GM19025 (cell line): ENCODE data around the gene APLF.
"Not testable (repeated sequence)": the region's sequence is repeated elsewhere in the genome, so short reads cannot be mapped to it uniquely, and the experiment has no call there.

ENCODE experiments used
- ATAC-seq: cut with Tn5 transposase; IDR thresholded peaks from one replicate; pipeline ENCODE4 v1.9.1; 2021; ENCODE audit warnings: mild to moderate bottlenecking, low read depth, moderate library complexity; ENCODE audit not compliant: unreplicated experiment

Gene APLF

DNA sequence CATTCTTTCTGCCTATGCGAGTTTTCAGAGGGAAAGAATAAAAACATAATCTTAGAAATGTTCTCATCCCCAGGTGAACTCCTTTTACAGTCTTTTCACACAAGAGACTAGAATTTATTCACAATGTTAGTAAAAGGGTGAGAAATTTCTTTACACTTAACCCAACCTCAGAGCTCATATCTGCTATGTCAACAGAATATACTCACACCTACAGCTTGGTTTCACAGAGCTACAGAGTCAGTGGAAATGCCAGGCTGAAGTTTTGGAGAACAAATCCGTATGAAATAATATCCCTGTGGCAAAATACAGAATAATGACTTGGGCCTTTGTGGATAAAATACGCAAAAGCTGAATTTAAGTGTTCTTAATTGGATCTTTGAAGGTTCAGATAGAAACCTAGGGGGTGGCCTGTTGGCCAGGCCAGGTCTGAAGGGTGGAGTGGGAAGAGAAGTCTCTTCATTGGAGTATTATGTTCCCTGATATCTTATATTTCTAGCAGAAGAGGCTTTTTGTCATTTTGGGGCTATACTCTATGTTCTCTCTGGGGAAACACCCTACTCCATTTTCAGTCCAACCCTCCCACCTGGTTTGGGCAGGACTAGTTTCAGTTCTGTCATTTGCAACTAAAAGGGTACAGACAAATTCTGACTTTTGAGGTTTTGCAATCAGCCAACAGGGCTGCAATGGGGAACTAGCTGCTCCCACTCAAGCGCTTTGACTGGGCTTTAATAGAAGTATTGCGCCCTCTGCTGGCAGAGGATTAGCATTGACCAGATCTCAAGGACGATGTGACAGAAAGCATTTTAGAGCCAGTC is 26.0 kb upstream of the APLF start:
- ATAC-seq, result peak; percentile 99

DNA sequence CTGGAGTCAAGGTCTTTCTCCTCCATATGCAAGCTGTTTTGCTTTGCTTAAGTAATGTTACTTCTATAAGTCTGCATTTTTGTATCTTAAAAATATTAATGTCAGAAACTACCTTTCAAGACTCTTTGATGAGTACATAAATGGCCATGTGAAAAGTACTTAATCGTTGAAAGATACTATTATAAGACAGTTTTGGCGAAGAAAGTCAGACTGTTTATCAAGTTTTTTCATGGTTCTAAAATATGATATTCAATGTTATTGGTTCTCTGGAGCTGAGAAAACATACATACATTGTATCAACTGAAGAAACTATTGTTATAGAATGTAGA is 25.4 kb upstream of the APLF start:
- ATAC-seq, result no peak

DNA sequence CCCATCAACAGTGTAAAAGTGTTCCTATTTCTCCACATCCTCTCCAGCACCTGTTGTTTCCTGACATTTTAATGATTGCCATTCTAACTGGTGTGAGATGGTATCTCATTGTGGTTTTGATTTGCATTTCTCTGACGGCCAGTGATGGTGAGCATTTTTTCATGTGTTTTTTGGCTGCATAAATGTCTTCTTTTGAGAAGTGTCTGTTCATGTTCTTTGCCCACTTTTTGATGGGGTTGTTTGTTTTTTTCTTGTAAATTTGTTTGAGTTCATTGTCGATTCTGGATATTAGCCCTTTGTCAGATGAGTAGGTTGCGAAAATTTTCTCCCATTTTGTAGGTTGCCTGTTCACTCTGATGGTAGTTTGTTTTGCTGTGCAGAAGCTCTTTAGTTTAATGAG is 21.0 kb upstream of the APLF start:
- not testable (repeated sequence) for ATAC-seq

DNA sequence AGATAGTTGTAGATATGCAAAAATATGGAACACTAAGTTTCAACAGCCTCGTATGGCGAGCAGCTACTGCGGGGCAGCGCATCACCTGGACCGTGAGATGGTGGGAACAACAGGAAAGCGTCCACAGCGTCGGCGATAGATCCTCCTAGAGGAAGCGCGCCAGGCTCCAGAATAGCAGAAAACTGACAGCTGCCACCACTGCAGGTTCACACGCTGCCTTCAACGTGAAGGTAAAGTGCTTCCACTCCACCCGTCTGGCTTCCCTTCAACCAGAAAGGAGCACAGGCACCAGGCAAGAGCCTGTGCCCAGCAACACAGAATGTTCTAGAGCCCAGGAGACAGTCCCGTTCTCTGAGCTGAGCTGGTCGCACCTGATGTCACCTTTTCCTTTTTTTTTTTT is 20.3 kb upstream of the APLF start:
- ATAC-seq, result no peak

DNA sequence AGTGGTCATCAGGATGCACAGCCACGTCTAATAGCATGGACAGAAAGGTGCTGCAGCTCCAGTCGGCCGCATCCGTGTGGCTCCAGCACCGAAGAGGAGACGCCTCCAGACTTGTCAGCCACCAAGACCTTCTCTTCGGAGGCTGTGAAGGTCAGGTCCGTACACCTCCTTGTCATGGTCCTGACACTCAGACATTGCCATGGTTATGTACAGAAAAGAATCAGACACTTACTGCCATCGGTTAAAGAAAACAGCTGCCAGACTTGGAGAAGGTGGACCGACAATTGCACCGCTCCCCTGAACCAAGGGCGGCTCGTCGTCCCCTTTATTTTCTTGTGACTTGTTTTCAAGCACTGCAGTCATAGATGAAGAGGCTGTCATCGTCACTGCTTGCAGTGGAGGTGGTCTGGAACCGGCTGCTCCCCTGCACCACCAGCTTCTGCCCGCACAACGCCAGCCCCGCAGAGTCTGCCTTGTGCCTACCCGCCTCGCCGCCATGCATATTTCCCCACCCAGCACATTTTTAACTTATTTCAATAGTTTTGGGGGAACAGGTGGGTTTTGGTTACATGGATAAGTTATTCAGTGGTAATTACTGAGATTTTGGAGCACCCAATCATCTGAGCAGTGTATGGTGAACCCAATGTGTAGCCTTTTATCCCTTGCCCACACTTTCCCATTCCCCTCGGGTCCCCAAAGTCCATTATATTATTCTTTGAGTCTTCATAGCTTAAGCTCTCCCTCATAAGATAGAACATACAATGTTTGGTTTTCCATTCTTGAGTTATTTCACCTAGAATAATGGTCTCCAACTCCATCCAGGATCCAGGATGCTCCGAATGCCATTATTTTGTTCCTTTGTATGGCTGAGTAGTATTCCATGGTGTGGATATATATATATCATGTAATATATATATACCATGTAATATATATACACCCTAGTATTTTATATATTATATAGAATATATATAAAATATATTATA is 18.4 kb upstream of the APLF start:
- no peak for ATAC-seq

DNA sequence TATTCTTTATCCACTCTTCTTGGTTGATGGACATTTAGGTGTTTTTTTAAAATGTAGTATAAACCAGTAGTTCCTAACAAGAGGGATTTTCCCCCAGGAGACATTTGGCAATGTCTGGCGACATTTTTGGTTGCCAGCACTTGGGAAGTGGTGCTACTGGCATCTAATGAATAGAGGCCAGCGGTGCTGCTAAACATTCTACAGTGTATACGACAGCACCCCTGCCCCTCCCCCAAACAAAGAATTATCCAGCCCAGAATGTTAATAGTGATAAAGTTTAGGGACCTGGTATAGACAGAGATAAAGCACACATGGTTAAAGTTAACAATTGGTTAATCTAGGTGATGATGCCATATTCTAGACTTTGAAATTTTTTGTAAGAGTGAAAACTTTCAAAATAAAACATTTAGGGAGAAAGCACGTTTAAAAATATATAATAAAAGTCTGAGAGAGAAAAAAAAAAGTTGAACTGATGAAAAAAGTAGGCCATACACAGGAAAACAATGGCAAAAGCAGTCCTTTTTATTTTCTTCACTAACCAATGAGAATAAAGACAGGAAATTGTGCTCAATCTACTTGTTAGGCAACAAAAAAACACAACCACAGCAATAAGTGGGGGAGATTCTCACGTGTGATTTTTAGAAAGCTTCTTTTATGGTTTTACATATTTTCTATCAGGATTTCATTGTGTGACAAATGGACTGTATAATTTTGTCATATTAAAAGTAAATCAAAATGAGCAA is 15.1 kb upstream of the APLF start:
- ATAC-seq, result no peak

DNA sequence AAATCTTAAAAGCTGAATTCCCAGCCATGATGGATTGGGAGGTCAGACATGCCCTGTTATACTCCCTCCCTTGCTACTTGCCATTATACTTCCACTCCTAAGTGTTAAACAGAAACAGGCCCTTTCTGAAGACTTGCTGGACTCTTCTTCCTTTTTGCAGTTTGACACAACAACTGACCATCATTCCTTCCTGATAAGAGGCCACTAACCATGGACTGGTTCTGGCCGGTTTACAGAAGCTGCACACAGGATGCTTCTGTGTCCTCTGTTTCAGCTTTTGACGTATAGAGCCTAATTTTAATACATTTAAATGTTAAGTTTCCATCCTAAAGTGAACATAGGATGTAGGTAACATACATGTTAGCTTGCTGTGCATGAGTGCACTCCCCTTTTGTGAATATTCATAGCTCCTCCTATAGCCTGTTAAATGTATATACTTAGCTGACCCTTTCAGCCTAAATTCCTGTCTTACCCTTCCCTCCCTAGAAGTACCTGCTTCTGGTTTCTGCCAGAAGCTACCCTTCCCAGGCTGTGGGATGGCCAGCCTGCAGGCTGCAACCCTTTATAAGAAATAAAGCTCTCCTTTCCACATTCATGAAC is 13.5 kb upstream of the APLF start:
- ATAC-seq, result no peak

DNA sequence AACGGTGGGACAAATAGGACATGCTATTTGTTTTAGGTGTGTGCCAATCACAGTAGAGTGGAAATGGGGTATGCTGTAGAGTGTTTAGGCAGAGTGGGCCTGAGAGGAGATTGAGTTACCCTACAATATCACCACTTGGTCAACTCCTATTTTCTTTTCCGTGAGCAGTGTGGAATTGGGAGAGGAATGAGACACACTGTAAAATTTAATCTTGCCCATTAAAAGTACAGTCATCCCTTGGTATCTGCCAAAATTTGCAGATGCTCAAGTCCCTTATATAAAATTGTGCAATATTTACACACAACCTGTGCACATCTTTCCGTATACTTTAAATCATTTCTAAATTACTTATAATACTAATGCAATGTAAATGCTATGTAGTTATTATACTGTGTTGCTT is 12.7 kb upstream of the APLF start:
- no peak for ATAC-seq

DNA sequence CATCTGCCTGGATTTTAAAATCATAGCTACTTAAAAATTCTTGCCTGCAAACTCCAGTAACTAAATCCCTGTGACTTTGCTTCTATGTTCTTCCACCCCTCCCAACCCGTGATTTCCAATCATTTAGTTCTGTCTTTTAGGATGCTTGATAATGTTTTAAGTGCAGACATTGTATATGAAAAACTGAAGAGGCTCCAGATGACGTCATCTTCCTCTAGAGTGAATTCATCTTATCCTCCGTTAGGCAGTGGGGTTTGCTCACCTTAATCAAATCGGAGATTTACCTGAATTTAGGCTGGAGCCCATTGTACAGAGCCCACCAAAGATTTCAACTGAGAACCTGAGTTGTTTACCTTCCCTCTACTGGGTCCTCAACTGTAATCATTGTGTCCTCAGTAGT is 11.2 kb upstream of the APLF start:
- ATAC-seq, result no peak

DNA sequence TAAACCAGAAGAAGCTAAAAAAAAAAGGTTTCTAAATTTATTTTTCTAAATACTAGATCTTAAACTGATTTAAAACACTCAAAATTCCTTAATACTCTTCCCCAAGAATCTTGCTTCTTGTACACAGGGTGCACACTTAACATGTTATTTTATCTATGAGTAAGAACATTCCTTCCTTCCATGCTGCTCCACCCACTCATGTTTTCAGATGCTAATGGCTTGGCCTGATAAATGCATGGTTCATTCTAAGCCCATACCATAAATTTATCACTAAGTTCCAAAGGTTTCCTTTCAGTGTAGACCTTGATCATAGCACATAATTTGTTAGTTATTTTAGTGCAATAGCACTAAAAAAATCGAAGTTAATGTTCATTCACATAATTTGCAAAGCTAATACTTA is 8.4 kb upstream of the APLF start:
- ATAC-seq, result no peak

DNA sequence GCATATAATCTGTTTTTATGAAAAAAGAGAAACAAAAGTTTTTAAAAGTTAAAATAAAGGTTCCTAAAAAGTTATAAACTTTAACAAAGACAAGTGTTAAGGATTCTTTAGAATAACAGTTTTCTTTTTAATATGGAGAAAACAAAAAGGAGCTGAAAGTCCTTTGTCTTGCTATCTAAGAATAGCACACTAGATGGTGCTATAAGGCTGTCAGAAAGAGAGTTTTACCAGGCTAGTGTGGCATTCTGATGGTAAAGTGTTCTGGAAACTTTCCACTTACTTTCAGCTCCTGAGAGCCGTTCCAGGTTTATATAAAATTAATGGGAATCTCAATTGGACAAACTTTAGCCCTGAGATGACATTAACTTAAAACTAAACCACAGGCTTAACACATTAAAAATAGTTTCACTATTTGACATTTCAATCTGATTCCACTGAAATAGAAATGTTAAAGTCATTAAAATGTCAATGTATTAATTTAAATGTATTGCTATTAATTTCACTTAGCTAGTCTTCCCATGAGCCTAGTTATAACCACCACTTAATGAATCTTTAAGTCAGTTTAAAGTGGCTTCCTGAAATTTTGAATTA is 4.0 kb upstream of the APLF start:
- no peak for ATAC-seq

DNA sequence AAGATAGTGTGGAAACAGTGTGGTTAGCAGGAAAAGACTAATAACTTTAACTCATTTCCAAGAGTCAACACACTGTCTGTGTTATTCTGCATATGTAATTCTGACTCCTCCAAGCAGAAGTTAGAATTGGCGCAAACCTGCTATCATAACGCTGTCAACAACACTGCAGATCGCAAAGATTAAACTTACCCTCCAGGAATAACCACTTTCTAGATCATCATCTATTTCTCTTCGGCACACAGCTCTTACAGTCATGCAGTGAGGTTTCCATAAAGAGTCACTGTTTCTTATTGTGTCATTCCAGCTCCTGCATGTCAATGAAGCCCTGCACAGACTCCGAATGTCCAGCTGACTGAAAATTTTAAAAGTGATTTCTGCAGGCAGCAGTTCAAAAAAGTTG is 2.7 kb upstream of the APLF start:
- ATAC-seq, result no peak

DNA sequence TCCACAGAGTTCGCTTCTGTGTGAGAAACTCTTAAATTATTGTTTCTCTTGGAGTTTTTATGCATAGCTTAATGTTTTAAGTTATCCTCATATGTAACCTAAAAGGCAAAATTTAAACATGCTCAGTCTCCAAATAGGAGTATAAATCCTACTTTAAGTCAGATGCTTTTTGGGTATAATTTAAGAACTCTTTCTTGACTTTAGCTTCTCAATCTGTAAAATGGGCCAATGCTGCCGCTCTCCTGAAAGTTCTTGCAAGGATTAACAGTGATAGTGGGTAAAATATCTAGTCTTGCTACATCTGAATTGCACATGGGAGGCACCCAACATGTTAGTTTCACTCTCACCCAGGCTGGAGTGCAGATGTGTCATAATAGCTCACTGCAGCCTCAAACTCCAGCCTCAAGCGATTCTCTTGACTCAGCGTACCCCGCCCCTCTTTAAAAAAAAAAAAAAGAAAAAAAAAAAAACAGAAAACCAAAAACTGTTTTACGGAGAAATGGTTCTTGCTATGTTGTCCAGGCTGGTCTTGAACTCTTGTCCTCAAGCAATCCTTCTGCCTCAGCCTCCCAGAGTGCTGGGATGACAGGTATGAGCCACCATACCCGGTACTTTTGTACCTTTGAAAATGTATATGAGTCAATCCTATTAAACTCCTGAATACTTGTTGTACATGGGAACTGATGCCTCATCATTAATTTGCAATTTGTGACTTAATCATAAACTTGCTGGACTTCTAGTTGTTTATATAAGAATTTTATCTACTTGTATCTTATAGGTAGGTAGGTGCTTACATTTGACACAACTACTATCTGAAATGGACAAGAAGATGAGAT is 2.1 kb upstream of the APLF start:
- ATAC-seq, result no peak

DNA sequence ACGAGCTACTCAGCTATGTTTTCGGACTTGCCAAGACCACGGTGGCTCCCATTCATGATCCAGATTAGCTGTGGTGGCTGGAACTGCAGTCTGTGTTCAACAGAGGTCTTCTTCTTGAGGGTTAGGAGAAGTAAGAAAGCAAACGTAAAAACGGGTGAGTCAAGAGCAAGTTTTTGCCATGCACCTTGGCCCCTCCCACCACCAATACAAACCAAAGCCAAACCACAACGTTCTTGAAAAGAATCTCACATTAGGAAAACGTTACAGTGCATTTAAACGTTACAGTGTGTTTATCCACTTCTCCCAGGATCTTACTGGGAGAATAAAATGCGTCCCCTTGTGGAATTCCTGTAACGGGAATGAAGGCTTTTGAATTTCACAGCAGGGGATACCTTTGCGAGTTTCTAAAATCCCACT is 1.0 kb upstream of the APLF start:
- no peak for ATAC-seq

DNA sequence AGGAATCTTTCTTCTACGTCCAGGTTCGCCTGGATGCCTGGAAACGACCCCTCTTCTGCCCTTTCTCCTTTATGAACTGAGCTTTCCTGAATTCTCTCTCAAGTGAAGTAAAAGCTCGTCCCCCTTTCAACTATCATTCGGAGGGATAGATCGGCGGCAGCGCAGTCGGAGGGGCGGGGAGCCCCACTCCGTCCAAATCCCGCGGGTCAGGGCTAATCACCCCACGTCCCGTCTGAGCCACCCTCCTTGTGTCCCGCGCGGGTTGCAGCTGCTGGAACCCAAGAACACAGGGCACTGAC is 658 bp upstream of the APLF start:
- no peak for ATAC-seq

DNA sequence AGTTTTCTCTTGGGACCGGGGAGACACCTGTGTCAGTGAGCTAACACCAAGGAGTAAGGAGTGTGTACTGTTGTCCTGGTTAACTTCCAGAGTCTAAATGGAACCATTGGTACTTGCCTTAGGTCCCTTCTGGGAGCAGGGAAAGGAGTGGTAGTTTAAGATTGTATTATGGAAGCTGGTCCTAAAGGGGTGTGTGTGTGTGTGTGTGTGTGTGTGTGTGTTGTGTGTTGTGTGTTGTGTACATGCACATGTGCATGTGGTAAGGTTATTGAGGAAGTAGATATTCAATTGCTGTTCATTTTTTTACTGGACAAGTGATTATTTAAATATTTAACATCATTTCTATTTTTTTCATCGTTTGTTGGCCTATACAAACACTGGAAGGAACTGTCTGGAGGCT is 1.4 kb downstream of the APLF start:
- no peak for ATAC-seq

DNA sequence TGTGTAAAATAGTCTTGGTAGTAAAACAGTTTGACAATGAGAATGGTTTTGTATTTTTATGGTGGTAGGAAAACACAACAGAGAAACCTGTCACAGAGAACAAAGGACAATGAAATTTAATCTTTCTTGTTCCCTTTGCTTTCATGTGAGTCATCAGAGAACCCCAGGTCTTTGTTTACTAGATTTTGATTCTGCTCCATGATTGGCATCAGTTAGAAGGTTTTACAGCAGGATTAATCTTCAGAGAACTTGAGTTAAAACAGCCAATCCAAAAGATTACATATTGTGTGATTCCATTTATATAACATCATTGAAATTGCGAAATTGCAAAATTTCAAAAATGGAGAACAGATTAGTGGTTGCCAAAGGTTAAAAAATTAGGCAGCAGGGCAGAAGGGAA is 2.5 kb downstream of the APLF start:
- ATAC-seq, result no peak

DNA sequence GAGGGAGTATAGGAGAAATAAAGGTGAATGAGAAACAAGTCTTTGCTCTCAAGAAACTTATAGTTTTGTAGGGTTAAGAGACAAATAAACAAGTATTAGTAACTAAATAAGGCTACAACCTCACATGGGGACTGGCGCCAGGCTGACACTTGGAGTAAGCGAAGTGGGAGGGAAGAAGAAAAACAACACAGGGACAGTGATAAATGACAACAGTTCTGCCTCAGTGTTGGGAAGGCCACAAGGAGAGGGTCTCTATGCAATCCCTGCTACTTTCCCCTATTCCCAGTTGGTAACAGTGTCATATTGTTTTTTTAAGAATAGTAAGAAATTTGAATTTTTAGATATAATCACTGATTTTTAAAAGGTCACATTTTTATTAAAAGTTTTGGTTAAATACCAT is 4.0 kb downstream of the APLF start:
- ATAC-seq, result no peak

DNA sequence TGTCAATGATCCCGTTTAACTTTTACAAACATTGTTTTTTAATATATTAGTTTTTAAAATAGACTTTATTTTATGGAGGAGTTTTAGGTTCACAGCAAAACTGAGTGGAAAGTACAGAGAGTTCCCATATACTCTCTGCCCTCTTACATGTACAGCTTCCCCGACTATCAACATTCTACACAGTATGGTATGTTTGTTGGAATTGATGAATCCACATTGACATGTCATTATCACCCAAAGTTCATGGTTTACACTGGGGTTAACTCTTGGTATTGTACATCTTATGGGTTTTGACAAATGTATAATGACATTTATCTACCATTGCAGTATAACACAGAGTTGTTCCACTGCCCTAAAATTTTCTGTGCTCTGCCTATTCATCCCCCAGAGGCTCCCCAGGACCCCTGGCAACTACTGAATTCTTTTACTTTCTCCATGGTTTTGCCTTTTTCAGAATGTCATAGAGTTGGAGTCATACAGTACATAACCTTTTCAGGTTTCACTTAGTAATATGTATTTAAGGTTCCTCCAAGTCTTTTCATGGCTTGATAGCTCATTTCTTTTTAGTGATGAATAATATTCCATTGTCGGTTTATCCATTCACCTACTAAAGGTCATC is 5.5 kb downstream of the APLF start:
- no peak for ATAC-seq
